IMR-90 (cell line): ENCODE results near the gene ADARB2. TPM values are rescaled to one million over a fixed set of nuclear protein-coding genes. Genes with fewer than 3 reads are reported as not detected.

Experiments
- ATAC-seq: fragments of 200-7000 bp; cut with Tn5 transposase; 2 replicates; pipeline ENCODE4 v1.9.1; 2020; ENCODE audit warnings: low read depth, mild to moderate bottlenecking, moderate library complexity
- BruUV-seq: library from RNA; stranded (reverse); fragments of 400-500 nt; replicated peaks from 2 replicates; lab custom pipeline; 2021; lab: Mats Ljungman, UMichigan
- CTCF ChIA-PET: fragments of 300-600 bp; formaldehyde crosslinking; extraction: SDS; loops from one replicate; lab custom pipeline; 2021; ENCODE audit warnings: antibody characterized with exemption; lab: Yijun Ruan, JAX
- POLR2A ChIA-PET: fragments of 300-600 bp; sonication (Branson Sonifier 250); formaldehyde crosslinking; loops from one replicate; lab custom pipeline; 2022; ENCODE audit warnings: antibody characterized with exemption; ENCODE audit not compliant: unreplicated experiment; lab: Charles Lee
- DNase-seq: peaks from one replicate; pipeline ENCODE4 v3.0.0; 2013
- H2AFZ ChIP-seq: replicated peaks from 2 replicates; pipeline ENCODE3; 2013; ENCODE audit warnings: low read length, mild to moderate bottlenecking; ENCODE audit not compliant: poor library complexity
- H2AK5ac ChIP-seq: 2 replicates; pipeline ENCODE4 v1.6.1; 2013; ENCODE audit warnings: low read depth, low read length, inconsistent platforms
- H2AK9ac ChIP-seq: replicated peaks from 2 replicates; pipeline ENCODE3; 2013; ENCODE audit warnings: mild to moderate bottlenecking, low read depth, low read length, moderate library complexity; ENCODE audit not compliant: poor library complexity
- H2BK120ac ChIP-seq: 2 replicates; pipeline ENCODE4 v1.6.1; 2013; ENCODE audit warnings: low read depth, low read length, inconsistent platforms
- H2BK15ac ChIP-seq: 3 replicates; pipeline ENCODE4 v1.6.1; 2013; ENCODE audit warnings: low read depth, low read length, inconsistent platforms
- H2BK20ac ChIP-seq: 2 replicates; pipeline ENCODE4 v1.6.1; 2013; ENCODE audit warnings: low read depth, mild to moderate bottlenecking, inconsistent platforms, low read length, moderate library complexity
- H2BK5ac ChIP-seq: 2 replicates; pipeline ENCODE4 v1.6.1; 2013; ENCODE audit warnings: mild to moderate bottlenecking, low read depth, low read length, inconsistent platforms; ENCODE audit not compliant: poor library complexity, severe bottlenecking
- H3K14ac ChIP-seq: replicated peaks from 2 replicates; pipeline ENCODE4 v1.6.1; 2013; ENCODE audit warnings: low read depth, low read length, inconsistent platforms
- H3K18ac ChIP-seq: 2 replicates; pipeline ENCODE4 v1.6.1; 2013; ENCODE audit warnings: low read depth, low read length, control low read depth
- H3K23ac ChIP-seq: 2 replicates; pipeline ENCODE4 v1.6.1; 2013; ENCODE audit warnings: low read depth, low read length, inconsistent platforms
- H3K27ac ChIP-seq: 2 replicates; pipeline ENCODE4 v1.5.1; 2013; ENCODE audit warnings: mild to moderate bottlenecking, control low read depth, low read length; ENCODE audit not compliant: insufficient read depth
- H3K27me3 ChIP-seq: 2 replicates; pipeline ENCODE4 v1.6.1; 2013; ENCODE audit warnings: low read length; ENCODE audit not compliant: control insufficient read depth, insufficient read depth
- H3K36me3 ChIP-seq: 2 replicates; pipeline ENCODE4 v1.6.1; 2013; ENCODE audit warnings: low read length, mixed read lengths; ENCODE audit not compliant: control insufficient read depth, insufficient read depth
- H3K4ac ChIP-seq: 2 replicates; pipeline ENCODE4 v1.6.1; 2013; ENCODE audit warnings: low read depth, low read length, inconsistent platforms
- H3K4me1 ChIP-seq: 2 replicates; pipeline ENCODE4 v1.6.1; 2013; ENCODE audit warnings: low read length, mixed read lengths; ENCODE audit not compliant: control insufficient read depth, insufficient read depth
- H3K4me2 ChIP-seq: 2 replicates; pipeline ENCODE4 v1.6.1; 2013; ENCODE audit warnings: low read depth, mild to moderate bottlenecking, control low read depth, low read length, moderate library complexity
- H3K4me3 ChIP-seq: 2 replicates; pipeline ENCODE4 v1.5.1; 2013; ENCODE audit warnings: low read depth, mild to moderate bottlenecking, control low read depth, low read length, moderate library complexity; ENCODE audit not compliant: insufficient read depth
- H3K56ac ChIP-seq: 2 replicates; pipeline ENCODE4 v1.6.1; 2013; ENCODE audit warnings: low read length, inconsistent platforms; ENCODE audit not compliant: insufficient read depth; ENCODE audit errors: extremely low read depth
- H3K79me1 ChIP-seq, 2 experiments: 2 replicates each; pipeline ENCODE4 v1.6.1; 2013; ENCODE audit warnings: low read length in 2 of 2, inconsistent platforms in 1 of 2, low read depth in 1 of 2
- H3K9ac ChIP-seq: 2 replicates; pipeline ENCODE4 v1.6.1; 2013; ENCODE audit warnings: low read depth, low read length, control low read depth
- H3K9me1 ChIP-seq: 2 replicates; pipeline ENCODE4 v1.6.1; 2013; ENCODE audit warnings: low read length, inconsistent platforms; ENCODE audit not compliant: insufficient read depth
- H3K9me3 ChIP-seq: 2 replicates; pipeline ENCODE4 v1.6.1; 2013; ENCODE audit warnings: low read length; ENCODE audit not compliant: control insufficient read depth, insufficient read depth
- H4K20me1 ChIP-seq: 2 replicates; pipeline ENCODE4 v1.6.1; 2013; ENCODE audit warnings: low read length, inconsistent platforms; ENCODE audit not compliant: insufficient read depth
- H4K5ac ChIP-seq: 2 replicates; pipeline ENCODE4 v1.6.1; 2013; ENCODE audit warnings: mild to moderate bottlenecking, low read depth, low read length, control low read depth
- H4K8ac ChIP-seq, 2 experiments: 2 replicates each; pipeline ENCODE4 v1.6.1; 2013; ENCODE audit warnings: low read depth in 2 of 2, low read length in 2 of 2, control low read depth in 1 of 2, inconsistent platforms in 1 of 2
- H4K91ac ChIP-seq: 2 replicates; pipeline ENCODE4 v1.6.1; 2013; ENCODE audit warnings: low read depth, low read length, inconsistent platforms; ENCODE audit not compliant: insufficient read depth
- BHLHE40 ChIP-seq: fragments of 150-350 bp; IDR thresholded peaks from 2 replicates; pipeline ENCODE4 v1.6.1; 2016; ENCODE audit warnings: mild to moderate bottlenecking, low read depth, low read length
- CEBPB ChIP-seq: IDR thresholded peaks from 2 replicates; pipeline ENCODE4 v1.6.1; 2012; ENCODE audit warnings: low read depth, low read length, improper control_type of control experiment
- FOS ChIP-seq: fragments of 150-350 bp; IDR thresholded peaks from 2 replicates; pipeline ENCODE4 v1.6.1; 2016; ENCODE audit warnings: low read depth, low read length
- MAZ ChIP-seq: IDR thresholded peaks from 2 replicates; pipeline ENCODE4 v1.6.1; 2012; ENCODE audit warnings: low read depth, mild to moderate bottlenecking, low read length, improper control_type of control experiment, moderate library complexity, borderline replicate concordance
- RAD21 ChIP-seq: IDR thresholded peaks from 2 replicates; pipeline ENCODE4 v1.6.1; 2012; ENCODE audit warnings: low read length, improper control_type of control experiment
- RFX5 ChIP-seq: IDR thresholded peaks from 2 replicates; pipeline ENCODE4 v1.8.0; 2012; ENCODE audit warnings: low read depth, mild to moderate bottlenecking, low read length, moderate library complexity
- SMC3 ChIP-seq: fragments of 150-350 bp; IDR thresholded peaks from 2 replicates; pipeline ENCODE4 v1.6.1; 2016; ENCODE audit warnings: low read depth, mild to moderate bottlenecking, antibody characterized with exemption, low read length, moderate library complexity
- WGBS, 2 experiments: methylation state at CpG; one replicate each; pipeline versions ENCODE4 v1.1.5 to v1.1.7; 2013; ENCODE audit warnings: missing lambda C conversion rate in 2 of 2; ENCODE audit not compliant: insufficient read length in 1 of 2; ENCODE audit errors: extremely low coverage in 2 of 2; 5-methylcytosine and 5-hydroxymethylcytosine counted together
- dilution Hi-C: fragments of 300-500 bp; cut with HindIII; formaldehyde crosslinking; loops from one replicate; pipeline ENCODE4 v1.14.3; 2018; ENCODE audit warnings: low sequenced_read_pairs; ENCODE audit not compliant: unreplicated experiment
- in situ Hi-C: fragments of 300-500 bp; cut with MboI; formaldehyde crosslinking; loops from 3 replicates; pipeline ENCODE4 v1.14.3; 2019; ENCODE audit warnings: low sequenced_read_pairs, inconsistent platforms, mixed read lengths
- intact Hi-C: fragments of 100-400 bp; cut with micrococcal nuclease; formaldehyde crosslinking; loops from 2 replicates; pipeline ENCODE4 v1.10.0; 2022
- polyA plus RNA-seq, 3 experiments: library from polyadenylated mRNA; depleted of rRNA; stranded (reverse); fragments of >200 nt; gene quantifications; 2 replicates each; pipeline ENCODE4 v1.2.3, GENCODE V29; 2012; ENCODE audit warnings: low replicate concordance in 1 of 3
- total RNA-seq: library from RNA; depleted of rRNA; stranded (reverse); fragments of >200 nt; gene quantifications from 2 replicates; pipeline ENCODE4 v1.2.3, GENCODE V29; 2012

ADARB2 gene
- total and polyA plus RNA-seq, 2 of the 4 experiments (the other 2 are of a cell fraction), result not detected

DNA sequence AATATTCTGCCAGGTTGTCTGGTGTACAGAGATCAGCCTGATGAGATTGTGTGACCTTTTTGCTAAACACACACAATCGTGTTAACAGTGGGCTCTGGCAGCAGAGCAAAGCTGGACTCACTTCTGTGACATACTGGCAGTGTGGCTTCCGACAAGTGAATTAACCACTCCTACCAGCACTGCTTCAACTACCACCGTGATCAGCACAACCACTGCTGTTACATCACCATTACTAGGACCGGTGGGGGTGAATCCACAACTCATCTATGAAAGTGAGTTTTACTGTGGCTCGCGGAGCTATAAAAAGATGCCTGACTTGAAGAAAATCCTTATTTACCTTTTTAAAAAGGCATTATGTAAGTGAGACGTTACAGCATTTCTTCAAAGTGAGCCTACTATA is 545.6 kb downstream of the ADARB2 start:
- CTCF ChIA-PET, result no interaction called here

More for the DNA sequence above, 545.6 kb downstream of the ADARB2 start:
- POLR2A ChIA-PET, result no interaction called here
- intact Hi-C loops (no loop called here), in situ Hi-C loops (no loop called here), dilution Hi-C loops (no loop called here)
- Histone ChIP-seq H2AK5ac (no peak overlapping the region), H2BK5ac (no peak overlapping the region), H3K9me1 (no peaks in the 10 kb centered on the region), H3K18ac (no peak overlapping the region), H2AFZ (no peak overlapping the region), H2BK20ac (no peak overlapping the region), H2BK15ac (no peak overlapping the region), H3K4me3 (no peak overlapping the region), H3K27me3 (no peaks in the 10 kb centered on the region), H3K23ac (no peak overlapping the region), H2AK9ac (no peak overlapping the region), H3K9me3 (no peaks in the 10 kb centered on the region; the same call in 1 of the 2 replicates), H3K4ac (no peak overlapping the region), H3K36me3 (no peaks in the 10 kb centered on the region), H3K9ac (no peak overlapping the region), H3K4me2 (no peak overlapping the region), H3K56ac (no peak overlapping the region), H2BK120ac (no peak overlapping the region), H4K8ac (no peak overlapping the region), H3K4me1 (no peaks in the 10 kb centered on the region), H3K14ac (no peak overlapping the region), H4K20me1 (no peaks in the 10 kb centered on the region), H3K27ac (no peak overlapping the region), H4K91ac (no peak overlapping the region), H4K5ac (no peak overlapping the region), H3K79me1 (no peaks in the 10 kb centered on the region)
- no peak for DNase-seq
- no TSS peak for BruUV-seq
- TF ChIP-seq BHLHE40, result no peak
- TF ChIP-seq CEBPB, result no peak
- TF ChIP-seq RAD21, result no peak
- TF ChIP-seq FOS, result no peak
- no peak for TF ChIP-seq SMC3
- TF ChIP-seq MAZ, result no peak
- TF ChIP-seq RFX5, result no peak
- ATAC-seq, result no peak
- 0% methylated on average over 1 of the region's 7 CpGs; no CpG with 5 or more reads in 1 of the 2 experiments for WGBS, 2 experiments
